Activated CD4-positive, alpha-beta T cell treated with anti-CD3 and anti-CD28 coated beads, Interleukin-2, amount 10 ng/mL, durations not matched to agents 24 days and 14 days (primary cell): ENCODE data around the gene CYP26A1. TPM values are rescaled to one million over a fixed set of nuclear protein-coding genes. Genes with fewer than 3 reads are reported as not detected.
"Not testable (repeated sequence)": the region's sequence is repeated elsewhere in the genome, so short reads cannot be mapped to it uniquely, and the experiment has no call there.

Source experiments
- DNase-seq: peaks from one replicate; pipeline ENCODE4 v3.0.0; 2022
- H3K27ac Mint-ChIP-seq: one replicate; pipeline ENCODE4 v1.8.0; 2022; ENCODE audit warnings: mild to moderate bottlenecking, mixed read lengths
- H3K27me3 Mint-ChIP-seq: one replicate; pipeline ENCODE4 v1.8.0; 2022; ENCODE audit warnings: mixed read lengths
- H3K36me3 Mint-ChIP-seq: one replicate; pipeline ENCODE4 v1.8.0; 2022; ENCODE audit warnings: low read depth, mild to moderate bottlenecking, mixed read lengths
- H3K4me1 Mint-ChIP-seq: one replicate; pipeline ENCODE4 v1.8.0; 2021; ENCODE audit warnings: mixed read lengths
- H3K4me3 Mint-ChIP-seq: one replicate; pipeline ENCODE4 v1.8.0; 2022; ENCODE audit warnings: mild to moderate bottlenecking, moderate library complexity, mixed read lengths
- H3K9me3 Mint-ChIP-seq: one replicate; pipeline ENCODE4 v1.8.0; 2021; ENCODE audit warnings: mixed read lengths
- intact Hi-C: fragments of 100-400 bp; cut with micrococcal nuclease; formaldehyde crosslinking; loops from one replicate; pipeline ENCODE4 v1.15.1; 2023
- total RNA-seq: library from RNA; stranded (reverse); gene quantifications from 2 replicates; pipeline ENCODE4 v1.2.3, GENCODE V29; 2022

The CYP26A1 gene
- total RNA-seq, 1 donor from 2014 or later = not detected

GRCh38 chr10:93097386-93097785 is 23.7 kb downstream of the CYP26A1 start:
- H3K36me3 Mint-ChIP-seq = no peaks in the 10 kb centered on the region
- intact Hi-C loops = no loop called here
- DNase-seq = no peak
- H3K27me3 Mint-ChIP-seq = peaks cover 12% of the 10 kb centered on the region
- no peaks in the 10 kb centered on the region for H3K4me1 Mint-ChIP-seq
- no peak overlapping the region for H3K4me3 Mint-ChIP-seq
- H3K27ac Mint-ChIP-seq = no peak overlapping the region
- no peaks in the 10 kb centered on the region for H3K9me3 Mint-ChIP-seq

- Mint-ChIP-seq H3K9me3 (no peaks in the 10 kb centered on the region), H3K36me3 (no peaks in the 10 kb centered on the region), H3K4me1 (no peaks in the 10 kb centered on the region), H3K27ac (no peak overlapping the region), H3K27me3 (peaks cover 13% of the 10 kb centered on the region), H3K4me3 (no peak overlapping the region)
- intact Hi-C loops = no loop called here
- DNase-seq = no peak
Observed at GRCh38 chr10:93098816-93099215, 25.1 kb downstream of the CYP26A1 start.

- DNase-seq = no peak
- H3K36me3 Mint-ChIP-seq = no peaks in the 10 kb centered on the region
Observed at GRCh38 chr10:93099670-93100069, 26.0 kb downstream of the CYP26A1 start.

GRCh38 chr10:93101148-93101547 is 27.5 kb downstream of the CYP26A1 start:
- H3K36me3 Mint-ChIP-seq, H3K9me3 Mint-ChIP-seq, intact Hi-C loops, H3K27ac Mint-ChIP-seq, H3K4me1 Mint-ChIP-seq, DNase-seq, H3K4me3 Mint-ChIP-seq: not testable (repeated sequence)
- peaks cover 14% of the 10 kb centered on the region for H3K27me3 Mint-ChIP-seq

More at GRCh38 chr10:93099670-93100069, 26.0 kb downstream of the CYP26A1 start:
- Mint-ChIP-seq H3K4me1 (no peaks in the 10 kb centered on the region), H3K27ac (no peak overlapping the region), H3K4me3 (no peak overlapping the region), H3K9me3 (no peaks in the 10 kb centered on the region), H3K27me3 (peaks cover 14% of the 10 kb centered on the region)
- intact Hi-C loops = no loop called here

GRCh38 chr10:93103953-93104352 is 30.3 kb downstream of the CYP26A1 start:
- H3K9me3 Mint-ChIP-seq = no peaks in the 10 kb centered on the region
- no peak for DNase-seq
- H3K27me3 Mint-ChIP-seq = peaks cover 11% of the 10 kb centered on the region
- H3K27ac Mint-ChIP-seq = no peak overlapping the region
- H3K4me1 Mint-ChIP-seq = no peaks in the 10 kb centered on the region
- H3K4me3 Mint-ChIP-seq = no peak overlapping the region
- no peaks in the 10 kb centered on the region for H3K36me3 Mint-ChIP-seq
- intact Hi-C loops = no loop called here

GRCh38 chr10:93106631-93107072 is 33.0 kb downstream of the CYP26A1 start:
- H3K4me3 Mint-ChIP-seq = no peak overlapping the region
- no peaks in the 10 kb centered on the region for H3K4me1 Mint-ChIP-seq
- H3K27me3 Mint-ChIP-seq = peaks cover 7% of the 10 kb centered on the region
- no peaks in the 10 kb centered on the region for H3K9me3 Mint-ChIP-seq
- intact Hi-C loops = no loop called here
- H3K27ac Mint-ChIP-seq = no peak overlapping the region
- DNase-seq = no peak
- H3K36me3 Mint-ChIP-seq = no peaks in the 10 kb centered on the region

GRCh38 chr10:93110472-93111146 is 36.9 kb downstream of the CYP26A1 start:
- Mint-ChIP-seq H3K4me3 (no peak overlapping the region), H3K36me3 (no peaks in the 10 kb centered on the region), H3K27ac (no peak overlapping the region), H3K4me1 (no peaks in the 10 kb centered on the region), H3K27me3 (peaks cover 18% of the 10 kb centered on the region), H3K9me3 (no peaks in the 10 kb centered on the region)
- DNase-seq = no peak
- intact Hi-C loops = no loop called here

- intact Hi-C loops = no loop called here
- no peak overlapping the region for H3K4me3 Mint-ChIP-seq
- H3K9me3 Mint-ChIP-seq = no peaks in the 10 kb centered on the region
- no peak overlapping the region for H3K27ac Mint-ChIP-seq
- H3K4me1 Mint-ChIP-seq = peaks cover 2% of the 10 kb centered on the region
- DNase-seq = no peak
- no peaks in the 10 kb centered on the region for H3K36me3 Mint-ChIP-seq
- peaks cover 18% of the 10 kb centered on the region for H3K27me3 Mint-ChIP-seq
Observed at GRCh38 chr10:93113042-93113441, 39.3 kb downstream of the CYP26A1 start.

GRCh38 chr10:93115661-93116383 is 42.1 kb downstream of the CYP26A1 start:
- no peak overlapping the region for H3K4me3 Mint-ChIP-seq
- no peak overlapping the region for H3K27ac Mint-ChIP-seq
- peaks cover 2% of the 10 kb centered on the region for H3K4me1 Mint-ChIP-seq
- intact Hi-C loops = loop anchor here (2.0 to 5.0 kb wide), 2 partner anchors 173 to 236 kb away; no protein-coding TSS in a partner anchor
- peaks cover 18% of the 10 kb centered on the region for H3K27me3 Mint-ChIP-seq
- DNase-seq = peak; percentile 88
- H3K9me3 Mint-ChIP-seq = no peaks in the 10 kb centered on the region
- H3K36me3 Mint-ChIP-seq = no peaks in the 10 kb centered on the region

- DNase-seq = no peak
- Mint-ChIP-seq H3K27me3 (peaks cover 1% of the 10 kb centered on the region), H3K4me3 (no peak overlapping the region), H3K4me1 (peaks cover 3% of the 10 kb centered on the region), H3K27ac (no peak overlapping the region), H3K9me3 (peaks cover 3% of the 10 kb centered on the region), H3K36me3 (peaks cover 2% of the 10 kb centered on the region)
- intact Hi-C loops = no loop called here
Observed at GRCh38 chr10:93121311-93121710, 47.6 kb downstream of the CYP26A1 start.

GRCh38 chr10:93123766-93124165 is 50.1 kb downstream of the CYP26A1 start:
- DNase-seq = no peak
- intact Hi-C loops = no loop called here
- H3K4me1 Mint-ChIP-seq = peaks cover 3% of the 10 kb centered on the region
- H3K4me3 Mint-ChIP-seq = no peak overlapping the region
- H3K36me3 Mint-ChIP-seq = peaks cover 3% of the 10 kb centered on the region
- peaks cover 1% of the 10 kb centered on the region for H3K27me3 Mint-ChIP-seq
- H3K9me3 Mint-ChIP-seq = peaks cover 11% of the 10 kb centered on the region
- H3K27ac Mint-ChIP-seq = no peak overlapping the region

- peaks cover 14% of the 10 kb centered on the region for H3K9me3 Mint-ChIP-seq
- H3K27me3 Mint-ChIP-seq = no peaks in the 10 kb centered on the region
- H3K36me3 Mint-ChIP-seq = peaks cover 3% of the 10 kb centered on the region
- intact Hi-C loops = no loop called here
- no peak for DNase-seq
- no peak overlapping the region for H3K27ac Mint-ChIP-seq
- H3K4me3 Mint-ChIP-seq = no peak overlapping the region
- H3K4me1 Mint-ChIP-seq = peaks cover 3% of the 10 kb centered on the region
Observed at GRCh38 chr10:93124580-93125318, 51.1 kb downstream of the CYP26A1 start.

GRCh38 chr10:93125966-93126365 is 52.3 kb downstream of the CYP26A1 start:
- intact Hi-C loops = no loop called here
- no peak for DNase-seq
- Mint-ChIP-seq H3K27me3 (peaks cover under 1% of the 10 kb centered on the region), H3K4me3 (no peak overlapping the region), H3K4me1 (peaks cover 3% of the 10 kb centered on the region), H3K36me3 (peaks cover 3% of the 10 kb centered on the region), H3K27ac (no peak overlapping the region), H3K9me3 (peaks cover 19% of the 10 kb centered on the region)

GRCh38 chr10:93126483-93127052 is 52.9 kb downstream of the CYP26A1 start:
- Mint-ChIP-seq H3K4me3 (no peak overlapping the region), H3K9me3 (peaks cover 21% of the 10 kb centered on the region), H3K36me3 (peaks cover 3% of the 10 kb centered on the region), H3K27me3 (peaks cover 2% of the 10 kb centered on the region), H3K27ac (no peak overlapping the region), H3K4me1 (peaks cover 3% of the 10 kb centered on the region)
- DNase-seq = no peak
- intact Hi-C loops = no loop called here
